Stimulated activated CD4-positive, alpha-beta T cell treated with anti-CD3 and anti-CD28 coated beads, TNF-alpha, amount 100 ng/mL, for 24 hours (primary cell): ENCODE data around the gene ENKUR.

Experiments used
- DNase-seq, 3 experiments: peaks; one replicate each; pipeline ENCODE4 v3.0.0-alpha.2; 2020; ENCODE audit warnings: low read depth in 3 of 3

The ENKUR gene

GRCh38 chr10:24947304-24948097 is 68.5 kb downstream of the ENKUR start:
- DNase-seq = no peak

GRCh38 chr10:24944512-24945255 is 71.3 kb downstream of the ENKUR start:
- no peak for DNase-seq

- no peak for DNase-seq
Measured at GRCh38 chr10:24938525-24938924, 77.4 kb downstream of the ENKUR start.

GRCh38 chr10:24938076-24938475 is 77.9 kb downstream of the ENKUR start:
- no peak for DNase-seq

- DNase-seq = no peak
Measured at GRCh38 chr10:24935504-24936292, 80.3 kb downstream of the ENKUR start.
